Progenitor cell of endocrine pancreas (in vitro differentiated cells): ENCODE results near the gene ABCD1. TPM values are rescaled to one million over a fixed set of nuclear protein-coding genes. Genes with fewer than 3 reads are reported as not detected.

Experiments
- DNase-seq: peaks from one replicate; pipeline ENCODE4 v3.0.0; 2021; ENCODE audit warnings: low spot score; ENCODE audit not compliant: unreplicated experiment
- H3K27ac Mint-ChIP-seq: 2 replicates; pipeline ENCODE4 v1.8.0; 2021; ENCODE audit warnings: mild to moderate bottlenecking, moderate library complexity, mixed read lengths
- H3K27me3 Mint-ChIP-seq: 2 replicates; pipeline ENCODE4 v1.8.0; 2021; ENCODE audit warnings: mixed read lengths
- H3K36me3 Mint-ChIP-seq: 2 replicates; pipeline ENCODE4 v1.8.0; 2022; ENCODE audit warnings: mixed read lengths; ENCODE audit not compliant: insufficient read depth
- H3K4me1 Mint-ChIP-seq: 2 replicates; pipeline ENCODE4 v1.8.0; 2021; ENCODE audit warnings: low read depth, mixed read lengths
- H3K4me3 Mint-ChIP-seq: 2 replicates; pipeline ENCODE4 v1.8.0; 2021; ENCODE audit warnings: low read depth, mild to moderate bottlenecking, moderate library complexity, mixed read lengths
- H3K9me3 Mint-ChIP-seq: 2 replicates; pipeline ENCODE4 v1.8.0; 2021; ENCODE audit warnings: low read depth, mixed read lengths
- CTCF ChIP-seq: fragments of 200-600 bp; sonication (generic); IDR thresholded peaks from one replicate; pipeline ENCODE4 v1.5.0; 2021; ENCODE audit warnings: antibody characterized with exemption, mild to moderate bottlenecking; ENCODE audit not compliant: unreplicated experiment
- total RNA-seq: library from RNA; stranded (reverse); gene quantifications from 2 replicates; pipeline ENCODE4 v1.2.1, GENCODE V29; 2021

The ABCD1 gene
- total RNA-seq, 1 donor from 2014 or later = 15.2 TPM

GRCh38 chrX:153782871-153783270 is 58.2 kb downstream of the ABCD1 start:
- Mint-ChIP-seq H3K36me3 (peaks cover 5% of the 10 kb centered on the region), H3K4me3 (no peak overlapping the region), H3K27me3 (no peaks in the 10 kb centered on the region), H3K4me1 (no peaks in the 10 kb centered on the region), H3K27ac (no peak overlapping the region), H3K9me3 (no peaks in the 10 kb centered on the region)
- TF ChIP-seq CTCF = no peak
- no peak for DNase-seq

- DNase-seq = no peak
- TF ChIP-seq CTCF = no peak
- Mint-ChIP-seq H3K27me3 (no peaks in the 10 kb centered on the region), H3K9me3 (no peaks in the 10 kb centered on the region), H3K36me3 (peaks cover 5% of the 10 kb centered on the region), H3K4me3 (no peak overlapping the region), H3K27ac (no peak overlapping the region), H3K4me1 (no peaks in the 10 kb centered on the region)
Observed at GRCh38 chrX:153783378-153784013, 58.8 kb downstream of the ABCD1 start.

DNA sequence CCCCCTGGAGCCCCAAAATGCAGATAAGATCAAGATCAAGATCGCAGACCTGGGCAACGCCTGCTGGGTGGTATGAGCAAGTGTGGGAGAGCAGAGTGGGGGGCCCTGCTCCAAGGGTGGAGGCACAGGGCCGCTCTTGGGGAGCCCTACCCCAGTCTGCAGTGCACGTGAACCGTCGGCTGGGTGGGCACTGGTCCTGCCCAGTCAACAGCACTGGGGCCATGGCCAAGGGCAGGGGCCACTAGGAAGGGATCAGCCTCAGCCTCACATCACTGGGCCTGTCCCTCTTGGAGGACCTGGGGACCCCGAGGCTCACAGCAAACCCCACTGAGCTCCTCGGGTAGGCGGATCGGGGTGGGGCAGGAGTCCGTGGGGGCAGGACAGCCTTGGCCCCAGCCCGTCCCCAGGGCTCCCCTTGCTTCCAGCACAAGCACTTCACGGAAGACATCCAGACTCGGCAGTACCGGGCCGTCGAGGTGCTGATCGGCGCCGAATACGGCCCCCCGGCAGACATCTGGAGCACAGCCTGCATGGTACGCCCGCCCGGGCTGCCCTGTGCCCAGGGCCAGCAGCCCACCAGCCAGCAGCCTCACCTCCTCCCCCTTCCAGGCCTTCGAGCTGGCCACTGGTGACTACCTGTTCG is 59.8 kb downstream of the ABCD1 start:
- Mint-ChIP-seq H3K27ac (no peak overlapping the region), H3K36me3 (peaks cover 6% of the 10 kb centered on the region), H3K9me3 (no peaks in the 10 kb centered on the region), H3K4me1 (no peaks in the 10 kb centered on the region), H3K27me3 (no peaks in the 10 kb centered on the region), H3K4me3 (no peak overlapping the region)
- no peak for DNase-seq
- no peak for TF ChIP-seq CTCF

- H3K4me1 Mint-ChIP-seq = no peaks in the 10 kb centered on the region
- H3K9me3 Mint-ChIP-seq = peaks cover 3% of the 10 kb centered on the region
- peaks cover 6% of the 10 kb centered on the region for H3K36me3 Mint-ChIP-seq
- no peak overlapping the region for H3K4me3 Mint-ChIP-seq
- H3K27me3 Mint-ChIP-seq = no peaks in the 10 kb centered on the region
- no peak overlapping the region for H3K27ac Mint-ChIP-seq
- TF ChIP-seq CTCF = no peak
- DNase-seq = no peak
Observed at GRCh38 chrX:153786669-153787068, 62.0 kb downstream of the ABCD1 start.

DNA sequence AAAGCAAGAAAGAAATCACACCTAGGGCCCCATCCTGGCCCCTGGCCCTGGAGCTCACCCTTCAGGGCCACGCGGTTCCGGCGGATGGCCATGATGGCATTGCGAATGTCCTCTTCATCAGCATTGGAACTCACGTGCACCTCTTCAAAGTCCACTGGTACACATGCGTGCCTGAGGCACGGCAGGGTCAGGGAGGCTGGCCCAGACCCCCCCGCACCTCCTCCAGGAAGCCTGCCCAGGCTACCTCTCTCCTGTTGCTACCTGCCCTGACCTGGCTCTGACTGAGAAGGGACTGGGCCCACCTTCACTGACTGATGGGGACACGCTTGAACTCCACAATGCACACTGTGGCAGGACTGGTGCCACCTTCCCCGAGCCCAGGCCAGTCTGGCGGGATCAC is 65.0 kb downstream of the ABCD1 start:
- Mint-ChIP-seq H3K27me3 (no peaks in the 10 kb centered on the region), H3K4me1 (peaks cover 5% of the 10 kb centered on the region), H3K27ac (no peak overlapping the region), H3K4me3 (no peak overlapping the region), H3K9me3 (peaks cover 3% of the 10 kb centered on the region), H3K36me3 (peaks cover 8% of the 10 kb centered on the region)
- DNase-seq = no peak
- TF ChIP-seq CTCF = no peak
